CD4-positive, CD25-positive, alpha-beta regulatory T cell (primary cell): ENCODE measurements around the gene TESPA1. TPM values are rescaled to one million over a fixed set of nuclear protein-coding genes. Genes with fewer than 3 reads are reported as not detected.
"Not testable (repeated sequence)": the region's sequence is repeated elsewhere in the genome, so short reads cannot be mapped to it uniquely, and the experiment has no call there.

ENCODE experiments used
- ATAC-seq, 2 donors: fragments of 150-1000 bp; cut with Tn5 transposase; one replicate each; pipeline ENCODE4 v1.10.0; 2021; ENCODE audit warnings: low read depth in 2 of 2, moderate number of reproducible peaks in 2 of 2, moderate library complexity in 1 of 2
- DNase-seq, 3 donors: peaks; one replicate each; pipeline versions ENCODE4 v3.0.0 to v3.0.0-alpha.2; 2012 to 2022; ENCODE audit warnings: mixed read lengths in 1 of 3
- H3K27ac ChIP-seq: one replicate; pipeline ENCODE4 v1.7.0; 2013; ENCODE audit warnings: mild to moderate bottlenecking, low read length; ENCODE audit not compliant: insufficient read depth, poor library complexity, severe bottlenecking
- H3K27me3 ChIP-seq: one replicate; pipeline ENCODE4 v1.7.0; 2013; ENCODE audit warnings: low read length; ENCODE audit not compliant: control insufficient read depth, insufficient read depth
- H3K36me3 ChIP-seq: one replicate; pipeline ENCODE4 v1.7.0; 2013; ENCODE audit warnings: mild to moderate bottlenecking, low read length, moderate library complexity; ENCODE audit not compliant: control insufficient read depth, insufficient read depth
- H3K4me1 ChIP-seq: 2 replicates; pipeline ENCODE4 v1.7.0; 2013; ENCODE audit warnings: mild to moderate bottlenecking, low read length; ENCODE audit not compliant: insufficient read depth, control insufficient read depth, poor library complexity, severe bottlenecking
- H3K4me3 ChIP-seq: one replicate; pipeline ENCODE4 v1.7.0; 2013; ENCODE audit warnings: low read depth, mild to moderate bottlenecking, low read length, moderate library complexity
- H3K9me3 ChIP-seq, 2 experiments: 1 replicate in 1 of 2; 2 replicates in 1 of 2; pipeline ENCODE4 v1.7.0; 2013; ENCODE audit warnings: low read length in 2 of 2, mild to moderate bottlenecking in 1 of 2, moderate library complexity in 1 of 2; ENCODE audit not compliant: control insufficient read depth in 2 of 2
- H3K27ac Mint-ChIP-seq, 3 donors: one replicate each; pipeline ENCODE4 v1.8.0; 2020 to 2022; ENCODE audit warnings: mild to moderate bottlenecking in 3 of 3, mixed read lengths in 3 of 3, moderate library complexity in 2 of 3
- H3K27me3 Mint-ChIP-seq: one replicate; pipeline ENCODE4 v1.8.0; 2022; ENCODE audit warnings: mild to moderate bottlenecking, mixed read lengths
- H3K36me3 Mint-ChIP-seq: one replicate; pipeline ENCODE4 v1.8.0; 2020; ENCODE audit warnings: mixed read lengths
- H3K4me1 Mint-ChIP-seq, 4 donors: one replicate each; pipeline ENCODE4 v1.8.0; 2020 to 2022; ENCODE audit warnings: mixed read lengths in 4 of 4, mild to moderate bottlenecking in 1 of 4
- H3K4me3 Mint-ChIP-seq, 4 donors: one replicate each; pipeline ENCODE4 v1.8.0; 2020 to 2022; ENCODE audit warnings: mild to moderate bottlenecking in 4 of 4, mixed read lengths in 4 of 4, moderate library complexity in 3 of 4
- H3K9me3 Mint-ChIP-seq, 7 donors: one replicate each; pipeline ENCODE4 v1.8.0; 2020 to 2022; ENCODE audit warnings: mixed read lengths in 7 of 7, mild to moderate bottlenecking in 3 of 7, moderate library complexity in 2 of 7
- polyA plus RNA-seq, 4 donors: library from polyadenylated mRNA; unstranded; fragments of 300-500 nt; fragmentation: Illumina TruSeq; gene quantifications; one replicate each; pipeline ENCODE4 v1.2.3, GENCODE V29; 2021
- total RNA-seq: library from RNA; stranded (reverse); gene quantifications from one replicate; pipeline ENCODE4 v1.2.3, GENCODE V29; 2022

Gene TESPA1
- total and polyA plus RNA-seq, 5 donors from 2014 or later = 78.0 to 121 (median 93.8) TPM

DNA sequence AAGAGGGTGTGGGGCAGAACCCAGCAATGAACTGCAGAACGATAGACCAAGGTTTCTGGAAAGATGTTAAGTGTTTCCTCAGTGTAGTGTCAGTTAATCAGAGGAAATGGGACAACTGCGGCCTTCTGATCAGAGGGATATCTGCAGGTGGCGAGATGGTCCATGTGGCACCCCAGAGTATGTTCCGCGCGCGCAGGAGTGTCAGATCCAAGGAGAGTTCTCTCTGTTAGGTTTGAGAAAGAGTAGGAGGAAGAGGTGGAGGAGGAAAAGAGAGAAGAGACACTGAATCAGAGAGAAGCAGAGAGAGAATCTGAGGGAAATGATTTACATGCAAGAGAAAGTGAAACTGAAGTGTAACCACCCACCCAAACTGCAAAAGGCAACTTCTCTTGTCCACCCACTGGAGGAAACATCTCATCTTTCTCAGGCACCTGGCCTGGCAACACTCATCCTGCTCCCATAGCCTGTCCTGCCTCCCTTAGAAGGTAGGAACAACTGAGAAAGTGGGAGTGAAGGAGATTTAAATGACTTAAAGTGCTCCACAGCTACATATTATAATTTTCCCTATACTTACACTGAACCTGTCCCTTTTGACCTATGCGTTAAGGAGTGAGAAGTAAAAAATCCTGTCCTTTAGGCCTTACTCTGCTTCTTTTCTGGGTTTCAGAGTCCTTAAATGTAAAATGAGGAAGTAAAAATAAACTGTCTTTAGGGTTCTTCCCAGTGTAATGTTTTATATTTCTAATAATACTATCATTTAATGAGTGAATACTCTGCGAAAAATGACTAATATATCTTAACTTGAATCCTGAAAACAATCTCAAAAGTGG is 6.8 kb upstream of the TESPA1 start:
- DNase-seq = peak in 2 of 3 donors; percentile 47 to 85
- H3K27ac Mint-ChIP-seq = peak overlapping the region; percentile 93 to 100 (median 97)
- peak overlapping the region; percentile 75 for H3K27ac ChIP-seq
- H3K4me3 Mint-ChIP-seq = peak overlapping the region; percentile 88 to 92 (median 92)
- H3K4me3 ChIP-seq = peak overlapping the region; percentile 68
- H3K4me1 Mint-ChIP-seq = peaks cover 22 to 55% (median 41%) of the 10 kb centered on the region in 4 donors
- no peaks in the 10 kb centered on the region for H3K36me3 Mint-ChIP-seq
- no peaks in the 10 kb centered on the region for H3K9me3 ChIP-seq
- H3K4me1 ChIP-seq = peaks cover 32% of the 10 kb centered on the region
- H3K9me3 Mint-ChIP-seq = peaks cover 0 to 2% (median 0%) of the 10 kb centered on the region in 7 donors
- H3K36me3 ChIP-seq = no peaks in the 10 kb centered on the region
- no peaks in the 10 kb centered on the region for H3K27me3 ChIP-seq
- H3K27me3 Mint-ChIP-seq = no peaks in the 10 kb centered on the region
- peak; percentile 53 to 58 for ATAC-seq

DNA sequence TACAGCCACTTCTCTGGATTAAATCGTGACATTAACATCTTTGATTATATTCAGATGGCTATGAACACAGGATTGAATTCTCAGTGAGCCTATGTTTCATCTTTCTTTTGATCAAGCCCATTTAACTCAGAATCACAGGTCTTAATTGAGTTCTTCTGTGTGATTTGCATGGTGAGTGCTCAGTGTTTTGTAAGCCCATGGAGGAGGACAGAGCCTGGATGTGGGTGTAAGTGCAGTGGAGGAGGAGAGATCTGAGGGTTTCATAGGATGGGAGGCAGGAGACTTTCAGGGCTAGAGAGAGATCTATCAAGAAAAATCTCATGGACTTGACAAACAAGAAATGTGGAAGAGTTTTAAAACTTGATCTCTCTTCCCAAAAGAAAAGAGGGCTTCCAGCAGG is 5.3 kb upstream of the TESPA1 start:
- no peak overlapping the region for H3K4me3 ChIP-seq
- Mint-ChIP-seq H3K9me3 (peaks cover 0 to 2% (median 0%) of the 10 kb centered on the region in 7 donors), H3K27ac (peak overlapping the region; percentile 93 to 100 (median 97)), H3K36me3 (no peaks in the 10 kb centered on the region), H3K4me1 (peaks cover 30 to 70% (median 52%) of the 10 kb centered on the region in 4 donors), H3K27me3 (no peaks in the 10 kb centered on the region), H3K4me3 (peak overlapping the region; percentile 44 to 91 (median 74))
- no peak overlapping the region for H3K27ac ChIP-seq
- DNase-seq (no peak), ATAC-seq (no peak)
- H3K9me3 ChIP-seq = no peaks in the 10 kb centered on the region
- H3K36me3 ChIP-seq = no peaks in the 10 kb centered on the region
- H3K4me1 ChIP-seq = peaks cover 41% of the 10 kb centered on the region
- H3K27me3 ChIP-seq = no peaks in the 10 kb centered on the region

- H3K9me3 Mint-ChIP-seq = peaks cover 0 to 2% (median 0%) of the 10 kb centered on the region in 7 donors
- peaks cover 45% of the 10 kb centered on the region for H3K4me1 ChIP-seq
- peak overlapping the region; percentile 77 to 99 (median 98) for H3K27ac Mint-ChIP-seq
- DNase-seq (no peak), ATAC-seq (no peak)
- H3K9me3 ChIP-seq = no peaks in the 10 kb centered on the region
- no peaks in the 10 kb centered on the region for H3K27me3 ChIP-seq
- H3K4me3 Mint-ChIP-seq = peak overlapping the region in 2 of 4 donors; percentile 5 to 53
- no peaks in the 10 kb centered on the region for H3K36me3 ChIP-seq
- no peak overlapping the region for H3K4me3 ChIP-seq
- H3K4me1 Mint-ChIP-seq = peaks cover 30 to 78% (median 53%) of the 10 kb centered on the region in 4 donors
- no peak overlapping the region for H3K27ac ChIP-seq
- no peaks in the 10 kb centered on the region for H3K27me3 Mint-ChIP-seq
- peaks cover 3% of the 10 kb centered on the region for H3K36me3 Mint-ChIP-seq
These were observed 4.0 kb upstream of the TESPA1 start for GRCh38 chr12:54988402-54989054.

GRCh38 chr12:54987611-54988231 is 3.2 kb upstream of the TESPA1 start:
- peaks cover 53% of the 10 kb centered on the region for H3K4me1 ChIP-seq
- peaks cover 23 to 83% (median 58%) of the 10 kb centered on the region in 4 donors for H3K4me1 Mint-ChIP-seq
- H3K27me3 ChIP-seq = no peaks in the 10 kb centered on the region
- peak overlapping the region; percentile 53 to 99 (median 76) for H3K27ac Mint-ChIP-seq
- no peak overlapping the region for H3K27ac ChIP-seq
- H3K36me3 Mint-ChIP-seq = peaks cover 11% of the 10 kb centered on the region
- peak overlapping the region in 1 of 4 donors; percentile 34 for H3K4me3 Mint-ChIP-seq
- DNase-seq = no peak
- peaks cover 0 to 2% (median 0%) of the 10 kb centered on the region in 7 donors for H3K9me3 Mint-ChIP-seq
- no peak for ATAC-seq
- no peak overlapping the region for H3K4me3 ChIP-seq
- no peaks in the 10 kb centered on the region for H3K9me3 ChIP-seq
- no peaks in the 10 kb centered on the region for H3K36me3 ChIP-seq
- no peaks in the 10 kb centered on the region for H3K27me3 Mint-ChIP-seq

DNA sequence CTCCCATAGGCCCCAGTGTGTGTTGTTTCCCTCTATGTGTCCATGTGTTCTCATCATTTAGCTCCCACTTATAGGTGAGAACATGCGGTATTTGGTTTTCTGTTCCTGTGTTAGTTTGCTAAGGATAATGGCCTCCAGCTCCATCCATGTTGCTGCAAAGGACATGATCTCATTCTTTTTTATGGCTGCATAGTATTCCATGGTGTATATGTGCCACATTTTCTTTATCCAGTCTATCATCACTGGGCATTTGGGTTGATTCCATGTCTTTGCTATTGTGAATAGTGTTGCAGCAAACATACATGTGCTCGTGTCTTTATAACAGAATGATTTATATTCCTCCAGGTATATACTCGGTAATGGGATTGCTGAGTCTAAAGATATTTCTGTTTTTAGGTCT is 2.2 kb upstream of the TESPA1 start:
- Mint-ChIP-seq H3K4me3 (peak overlapping the region in 3 of 4 donors; percentile 13 to 95 (median 78)), H3K4me1 (peaks cover 28 to 87% (median 66%) of the 10 kb centered on the region in 4 donors), H3K36me3 (peaks cover 19% of the 10 kb centered on the region), H3K27ac (peak overlapping the region; percentile 72 to 99 (median 99))
- H3K27ac ChIP-seq, H3K4me3 ChIP-seq, DNase-seq, H3K27me3 ChIP-seq, H3K9me3 ChIP-seq, H3K9me3 Mint-ChIP-seq, H3K36me3 ChIP-seq, ATAC-seq, H3K27me3 Mint-ChIP-seq: not testable (repeated sequence)
- H3K4me1 ChIP-seq = peaks cover 57% of the 10 kb centered on the region

GRCh38 chr12:54983536-54984101 is 943 bp downstream of the TESPA1 start:
- H3K4me3 ChIP-seq = peak overlapping the region; percentile 99
- H3K4me1 ChIP-seq = peaks cover 64% of the 10 kb centered on the region
- H3K4me3 Mint-ChIP-seq = peak overlapping the region; percentile 86 to 97 (median 96)
- H3K27me3 Mint-ChIP-seq = no peaks in the 10 kb centered on the region
- peak in 2 of 3 donors; percentile 8 to 38 for DNase-seq
- H3K27ac ChIP-seq = peak overlapping the region; percentile 97
- no peaks in the 10 kb centered on the region for H3K9me3 ChIP-seq
- no peaks in the 10 kb centered on the region for H3K36me3 ChIP-seq
- peaks cover 0 to 2% (median 0%) of the 10 kb centered on the region in 7 donors for H3K9me3 Mint-ChIP-seq
- peak overlapping the region; percentile 99 for H3K27ac Mint-ChIP-seq
- H3K27me3 ChIP-seq = no peaks in the 10 kb centered on the region
- peaks cover 38% of the 10 kb centered on the region for H3K36me3 Mint-ChIP-seq
- no peak for ATAC-seq
- peaks cover 30 to 91% (median 67%) of the 10 kb centered on the region in 4 donors for H3K4me1 Mint-ChIP-seq

DNA sequence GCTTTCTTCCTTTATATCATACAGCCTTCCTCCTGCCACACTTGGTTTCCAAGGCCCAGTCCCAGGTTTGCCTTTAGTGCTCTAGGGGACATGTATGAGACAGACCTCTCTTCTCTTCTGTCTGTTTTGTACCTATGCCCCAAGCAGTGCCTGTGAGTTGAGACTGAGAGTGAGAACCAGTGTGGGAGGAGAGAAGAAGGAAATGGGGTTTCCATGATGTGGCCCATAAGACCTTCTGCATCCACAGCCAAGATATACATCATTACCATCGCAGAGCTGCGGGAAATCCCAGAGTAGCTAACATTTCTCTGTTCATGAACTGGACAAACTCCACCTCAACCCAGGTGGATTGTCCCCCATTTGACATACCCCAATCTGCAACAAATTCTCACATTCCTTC is 2.8 kb downstream of the TESPA1 start:
- Mint-ChIP-seq H3K36me3 (peaks cover 44% of the 10 kb centered on the region), H3K4me3 (peak overlapping the region; percentile 86 to 97 (median 96)), H3K27ac (peak overlapping the region; percentile 99), H3K27me3 (no peaks in the 10 kb centered on the region), H3K9me3 (peaks cover 0 to 2% (median 0%) of the 10 kb centered on the region in 7 donors), H3K4me1 (peaks cover 45 to 94% (median 75%) of the 10 kb centered on the region in 4 donors)
- Histone ChIP-seq H3K27ac (peak overlapping the region; percentile 97), H3K9me3 (no peaks in the 10 kb centered on the region), H3K4me1 (peaks cover 80% of the 10 kb centered on the region), H3K27me3 (no peaks in the 10 kb centered on the region), H3K36me3 (peaks cover 3% of the 10 kb centered on the region), H3K4me3 (peak overlapping the region; percentile 99)
- ATAC-seq (no peak), DNase-seq (peak in 1 of 3 donors; percentile 40)
